HepG2 (cell line): Measurements from ENCODE around the gene SLC45A3. TPM values are rescaled to one million over a fixed set of nuclear protein-coding genes. Genes with fewer than 3 reads are reported as not detected.
"Not testable (repeated sequence)": the region's sequence is repeated elsewhere in the genome, so short reads cannot be mapped to it uniquely, and the experiment has no call there.

Experiments used
- ATAC-seq: fragments of 200-7000 bp; cut with Tn5 transposase; 3 replicates; pipeline ENCODE4 v1.9.1; 2020; ENCODE audit warnings: mild to moderate bottlenecking, moderate library complexity
- BruUV-seq: library from RNA; stranded (reverse); fragments of 400-500 nt; replicated peaks from 2 replicates; lab custom pipeline; 2021; lab: Mats Ljungman, UMichigan
- CTCF ChIA-PET: fragments of 300-600 bp; formaldehyde crosslinking; extraction: SDS; loops from one replicate; lab custom pipeline; 2021; ENCODE audit warnings: low total read pairs, inconsistent platforms, low intra/inter-chr PET ratio; lab: Yijun Ruan, JAX
- POLR2A ChIA-PET: fragments of 350-600 bp; sonication (Branson Sonifier 250); formaldehyde crosslinking; loops from one replicate; lab custom pipeline; 2020; ENCODE audit warnings: antibody characterized with exemption, inconsistent platforms; lab: Yijun Ruan, JAX
- DNase-seq: peaks from one replicate; pipeline ENCODE4 v3.0.0-alpha.2; 2015; ENCODE audit warnings: low spot score
- FAIRE-seq: peaks from 3 replicates; lab custom pipeline; 2011; peaks lifted over from hg19 to GRCh38; lab: Jason Lieb, UNC
- H2AFZ ChIP-seq: one replicate; pipeline ENCODE4 v1.6.1; 2011; ENCODE audit warnings: low read length, inconsistent platforms
- H3K27ac ChIP-seq: fragments of 300-600 bp; 3 replicates; pipeline ENCODE4 v1.8.0; 2011; ENCODE audit warnings: mixed run types, mild to moderate bottlenecking, mixed read lengths, low read length, inconsistent platforms; ENCODE audit not compliant: insufficient read depth; ENCODE audit errors: extremely low read length
- H3K27me3 ChIP-seq, 2 experiments: fragments of 200-600 bp in 1 of 2; 2 replicates in 1 of 2; 3 replicates in 1 of 2; pipeline versions ENCODE4 v1.6.0 to v1.8.0; 2011; ENCODE audit warnings: low read length in 2 of 2, mild to moderate bottlenecking in 2 of 2, moderate library complexity in 2 of 2, inconsistent platforms in 1 of 2; ENCODE audit not compliant: insufficient read depth in 2 of 2, control insufficient read depth in 1 of 2
- H3K36me3 ChIP-seq, 2 experiments: fragments of 200-600 bp in 1 of 2; replicated peaks in 1 of 2; 2 replicates in 1 of 2; 3 replicates in 1 of 2; pipeline versions ENCODE4 v1.5.1 to v1.8.0; 2011; ENCODE audit warnings: low read length in 2 of 2, inconsistent platforms in 1 of 2; ENCODE audit not compliant: insufficient read depth in 2 of 2, control insufficient read depth in 1 of 2
- H3K4me1 ChIP-seq: 2 replicates; pipeline ENCODE4 v1.5.1; 2012; ENCODE audit warnings: low read length, inconsistent platforms; ENCODE audit not compliant: insufficient read depth
- H3K4me2 ChIP-seq: 2 replicates; pipeline ENCODE4 v1.6.0; 2011; ENCODE audit warnings: low read depth, low read length, inconsistent platforms
- H3K4me3 ChIP-seq, 3 experiments: fragments of 200-600 bp in 1 of 3; sonication (generic), shearing (Covaris generic) in 1 of 3; replicated peaks in 1 of 3; 2 replicates each; pipeline ENCODE4 v1.5.1; 2011 to 2016; ENCODE audit warnings: low read length in 3 of 3, inconsistent platforms in 2 of 3, low read depth in 2 of 3, mild to moderate bottlenecking in 2 of 3, control low read depth in 1 of 3, mixed read lengths in 1 of 3; ENCODE audit not compliant: insufficient read depth in 1 of 3
- H3K79me2 ChIP-seq: one replicate; pipeline ENCODE4 v1.6.1; 2011; ENCODE audit warnings: low read length, inconsistent platforms; ENCODE audit not compliant: insufficient read depth
- H3K9ac ChIP-seq: 2 replicates; pipeline ENCODE4 v1.6.0; 2011; ENCODE audit warnings: mild to moderate bottlenecking, low read depth, low read length, inconsistent platforms; ENCODE audit not compliant: insufficient read depth
- H3K9me3 ChIP-seq: 2 replicates; pipeline ENCODE4 v1.5.1; 2012; ENCODE audit warnings: mild to moderate bottlenecking, low read length
- H4K20me1 ChIP-seq: 2 replicates; pipeline ENCODE4 v1.6.0; 2011; ENCODE audit warnings: inconsistent platforms, mild to moderate bottlenecking, low read length, moderate library complexity; ENCODE audit not compliant: insufficient read depth
- CC2D1A ChIP-seq: sonication (generic); formaldehyde crosslinking; IDR thresholded peaks from 2 replicates; pipeline ENCODE4 v1.8.1; 2023; ENCODE audit warnings: mild to moderate bottlenecking, missing genetic modification reagents
- HMG20B ChIP-seq: conservative IDR thresholded peaks from 2 replicates; pipeline ENCODE4 v1.6.1; 2016; ENCODE audit warnings: missing genetic modification reagents, missing compliant biosample characterization
- POLR2A ChIP-seq, 2 experiments: IDR thresholded peaks; 2 replicates each; pipeline ENCODE4 v1.6.1; 2011; ENCODE audit warnings: low read depth in 2 of 2, low read length in 2 of 2, mild to moderate bottlenecking in 1 of 2, moderate library complexity in 1 of 2; ENCODE audit not compliant: insufficient read depth in 1 of 2
- RBM39 ChIP-seq: fragments of 200-400 bp; formaldehyde crosslinking; IDR thresholded peaks from one replicate; pipeline ENCODE4 v1.6.1; 2018; ENCODE audit warnings: antibody characterized with exemption, mild to moderate bottlenecking, low read depth, low read length; ENCODE audit not compliant: poor library complexity, severe bottlenecking
- ZNF547 ChIP-seq: sonication (generic); formaldehyde crosslinking; IDR thresholded peaks from 2 replicates; pipeline ENCODE4 v1.5.1; 2020; ENCODE audit warnings: mild to moderate bottlenecking, missing genetic modification reagents
- WGBS: methylation state at CpG from one replicate; pipeline ENCODE4 v1.1.6; 2017; ENCODE audit warnings: low lambda C conversion rate; 5-methylcytosine and 5-hydroxymethylcytosine counted together
- in situ Hi-C: cut with HindIII; loops from 2 replicates; pipeline ENCODE4 v1.10.0; 2017; ENCODE audit warnings: low pct_unique_long_range_greater_than_20kb; ENCODE audit not compliant: extremely low pct_ligation_motif_present
- intact Hi-C: fragments of 100-400 bp; cut with micrococcal nuclease; formaldehyde crosslinking; loops from one replicate; pipeline ENCODE4 v1.10.0; 2022; ENCODE audit not compliant: unreplicated experiment
- polyA plus RNA-seq, 8 experiments: library from polyadenylated mRNA; depleted of rRNA in 3 of 8; stranded (reverse) in 7 of 8; unstranded in 1 of 8; fragments of >200 nt; fragmentation: Illumina TruSeq in 4 of 8; extraction: Trizol in 4 of 8; gene quantifications; 2 replicates each; pipeline versions ENCODE4 v1.2.1 to v1.2.3, GENCODE V29; 2011 to 2016; ENCODE audit warnings: low read depth in 4 of 8, missing spikeins in 1 of 8, mixed read lengths in 1 of 8; ENCODE audit not compliant: insufficient read depth in 1 of 8
- total RNA-seq, 5 experiments: library from RNA; depleted of rRNA; stranded (reverse); fragments of >200 nt; fragmentation: Illumina TruSeq; extraction: Trizol; gene quantifications; 2 replicates each; pipeline ENCODE4 v1.2.3, GENCODE V29; 2016; ENCODE audit warnings: low read depth in 1 of 5
- TF ChIP-seq, protein P1 (sequence below): sonication (generic); formaldehyde crosslinking; IDR thresholded peaks from one replicate; pipeline ENCODE4 v1.5.1; 2020; ENCODE audit warnings: mild to moderate bottlenecking, missing genetic modification reagents; ENCODE audit errors: not compliant biosample characterization

Gene SLC45A3
- total and polyA plus RNA-seq, 2 of the 13 experiments (the other 11 are each of a cell fraction or from before 2014, with no cell fraction given) = 3.4 to 4.1 TPM

DNA sequence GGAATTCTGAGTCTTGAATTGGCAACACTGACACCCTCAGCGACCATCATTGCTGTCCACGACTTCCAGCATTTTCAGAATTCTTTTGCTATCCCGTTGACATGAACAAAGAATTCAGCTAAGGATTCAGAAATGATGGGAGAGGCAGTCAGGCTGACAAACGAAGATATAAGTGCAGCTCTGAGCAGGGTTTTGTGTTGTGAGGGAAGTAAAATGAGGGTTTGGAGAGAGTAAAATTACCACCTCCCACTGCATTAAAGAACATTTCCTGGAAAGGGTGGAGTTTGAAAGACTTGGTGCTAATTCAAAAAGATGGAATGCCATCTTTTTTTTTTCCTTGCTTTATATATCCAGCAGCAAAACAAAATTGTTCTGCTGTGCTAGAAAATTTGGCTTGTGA, 43.6 kb downstream of the SLC45A3 start (continued):
- TF ChIP-seq, protein P1, sequence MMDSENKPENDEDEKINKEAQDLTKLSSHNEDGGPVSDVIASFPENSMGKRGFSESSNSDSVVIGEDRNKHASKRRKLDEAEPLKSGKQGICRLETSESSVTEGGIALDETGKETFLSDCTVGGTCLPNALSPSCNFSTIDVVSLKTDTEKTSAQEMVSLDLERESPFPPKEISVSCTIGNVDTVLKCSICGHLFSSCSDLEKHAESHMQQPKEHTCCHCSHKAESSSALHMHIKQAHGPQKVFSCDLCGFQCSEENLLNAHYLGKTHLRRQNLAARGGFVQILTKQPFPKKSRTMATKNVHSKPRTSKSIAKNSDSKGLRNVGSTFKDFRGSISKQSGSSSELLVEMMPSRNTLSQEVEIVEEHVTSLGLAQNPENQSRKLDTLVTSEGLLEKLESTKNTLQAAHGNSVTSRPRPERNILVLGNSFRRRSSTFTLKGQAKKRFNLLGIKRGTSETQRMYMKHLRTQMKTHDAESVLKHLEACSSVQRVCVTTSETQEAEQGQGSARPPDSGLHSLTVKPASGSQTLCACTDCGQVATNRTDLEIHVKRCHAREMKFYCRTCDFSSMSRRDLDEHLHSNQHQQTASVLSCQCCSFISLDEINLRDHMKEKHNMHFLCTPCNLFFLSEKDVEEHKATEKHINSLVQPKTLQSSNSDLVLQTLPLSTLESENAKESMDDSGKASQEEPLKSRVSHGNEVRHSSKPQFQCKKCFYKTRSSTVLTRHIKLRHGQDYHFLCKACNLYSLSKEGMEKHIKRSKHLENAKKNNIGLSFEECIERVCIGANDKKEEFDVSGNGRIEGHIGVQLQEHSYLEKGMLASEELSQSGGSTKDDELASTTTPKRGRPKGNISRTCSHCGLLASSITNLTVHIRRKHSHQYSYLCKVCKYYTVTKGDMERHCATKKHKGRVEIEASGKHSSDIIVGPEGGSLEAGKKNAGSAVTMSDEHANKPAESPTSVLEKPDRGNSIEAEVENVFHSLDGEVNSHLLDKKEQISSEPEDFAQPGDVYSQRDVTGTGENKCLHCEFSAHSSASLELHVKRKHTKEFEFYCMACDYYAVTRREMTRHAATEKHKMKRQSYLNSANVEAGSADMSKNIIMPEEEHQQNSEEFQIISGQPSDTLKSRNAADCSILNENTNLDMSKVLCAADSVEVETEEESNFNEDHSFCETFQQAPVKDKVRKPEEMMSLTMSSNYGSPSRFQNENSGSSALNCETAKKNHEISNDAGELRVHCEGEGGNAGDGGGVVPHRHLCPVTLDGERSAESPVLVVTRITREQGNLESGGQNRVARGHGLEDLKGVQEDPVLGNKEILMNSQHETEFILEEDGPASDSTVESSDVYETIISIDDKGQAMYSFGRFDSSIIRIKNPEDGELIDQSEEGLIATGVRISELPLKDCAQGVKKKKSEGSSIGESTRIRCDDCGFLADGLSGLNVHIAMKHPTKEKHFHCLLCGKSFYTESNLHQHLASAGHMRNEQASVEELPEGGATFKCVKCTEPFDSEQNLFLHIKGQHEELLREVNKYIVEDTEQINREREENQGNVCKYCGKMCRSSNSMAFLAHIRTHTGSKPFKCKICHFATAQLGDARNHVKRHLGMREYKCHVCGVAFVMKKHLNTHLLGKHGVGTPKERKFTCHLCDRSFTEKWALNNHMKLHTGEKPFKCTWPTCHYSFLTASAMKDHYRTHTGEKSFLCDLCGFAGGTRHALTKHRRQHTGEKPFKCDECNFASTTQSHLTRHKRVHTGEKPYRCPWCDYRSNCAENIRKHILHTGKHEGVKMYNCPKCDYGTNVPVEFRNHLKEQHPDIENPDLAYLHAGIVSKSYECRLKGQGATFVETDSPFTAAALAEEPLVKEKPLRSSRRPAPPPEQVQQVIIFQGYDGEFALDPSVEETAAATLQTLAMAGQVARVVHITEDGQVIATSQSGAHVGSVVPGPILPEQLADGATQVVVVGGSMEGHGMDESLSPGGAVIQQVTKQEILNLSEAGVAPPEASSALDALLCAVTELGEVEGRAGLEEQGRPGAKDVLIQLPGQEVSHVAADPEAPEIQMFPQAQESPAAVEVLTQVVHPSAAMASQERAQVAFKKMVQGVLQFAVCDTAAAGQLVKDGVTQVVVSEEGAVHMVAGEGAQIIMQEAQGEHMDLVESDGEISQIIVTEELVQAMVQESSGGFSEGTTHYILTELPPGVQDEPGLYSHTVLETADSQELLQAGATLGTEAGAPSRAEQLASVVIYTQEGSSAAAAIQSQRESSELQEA (CRISPR knock-in tag) = no peak
- TF ChIP-seq CC2D1A (CRISPR knock-in tag) (no peak), RBM39 (no peak), ZNF547 (CRISPR knock-in tag) (no peak), POLR2A (IDR thresholded peaks at IDR 0.05; ENCODE audit: insufficient read depth in 1 of 2, low read depth in 2 of 2, low read length in 2 of 2) (no peak), HMG20B (CRISPR knock-in tag) (no peak)

- H3K27me3 ChIP-seq, H3K4me3 ChIP-seq, H3K79me2 ChIP-seq, DNase-seq, H3K9ac ChIP-seq, BruUV-seq, in situ Hi-C loops, H4K20me1 ChIP-seq, H3K27ac ChIP-seq, intact Hi-C loops, CTCF ChIA-PET, H2AFZ ChIP-seq, FAIRE-seq, H3K36me3 ChIP-seq, ATAC-seq, H3K9me3 ChIP-seq: not testable (repeated sequence)
- 30% methylated on average over 7 of the region's 7 CpGs for WGBS
- POLR2A ChIA-PET = interaction anchor here (1.2 kb wide), 1 partner anchor 44 kb away, joined by 5 read pairs; no protein-coding TSS in a partner anchor
- Histone ChIP-seq H3K4me1 (peaks cover 72% of the 10 kb centered on the region), H3K4me2 (peak overlapping the region; percentile 40; the same call in 1 of the 2 replicates)
Observed at GRCh38 chr1:205636138-205636530, 44.2 kb downstream of the SLC45A3 start.
